ENCODE data around the gene IFNGR2. TPM values are rescaled to one million over a fixed set of nuclear protein-coding genes. Genes with fewer than 3 reads are reported as not detected.
"Not testable (repeated sequence)": the region's sequence is repeated elsewhere in the genome, so short reads cannot be mapped to it uniquely, and the experiment has no call there.

Gene IFNGR2
- total RNA-seq, 1 experiment from 2014 or later = 44.1 TPM

- no peak overlapping the region for H3K56ac ChIP-seq (ENCODE audit: insufficient read length, low read depth, low read length)
- H3K4me2 ChIP-seq (ENCODE audit: insufficient read depth, insufficient read length, low read length) = no peak overlapping the region
- H2AFZ ChIP-seq (ENCODE audit: low read length) = no peak overlapping the region
- H3K14ac ChIP-seq (ENCODE audit: insufficient read depth, low read length) = no peak overlapping the region
- H4K8ac ChIP-seq (replicated peaks; ENCODE audit: insufficient read length, low read depth, low read length) = no peak overlapping the region
- Mint-ChIP-seq H3K27ac (peak overlapping the region in 2 of 3 experiments; percentile 75 to 80; a peak in 3 of 7 replicates), H3K36me3 (ENCODE audit: insufficient read depth in 1 of 3, low read depth in 3 of 3) (peaks cover 5 to 35% (median 30%) of the 10 kb centered on the region in 3 experiments; a peak in 6 of 7 replicates), H3K27me3 (ENCODE audit: low read depth) (no peaks in the 10 kb centered on the region), H3K4me1 (peaks cover 20 to 25% of the 10 kb centered on the region in 2 experiments), H3K4me3 (no peak overlapping the region), H3K9me3 (no peaks in the 10 kb centered on the region)
- H3K27me3 ChIP-seq (ENCODE audit: insufficient read depth, low read length) = no peaks in the 10 kb centered on the region
- no peak overlapping the region for H2BK12ac ChIP-seq (ENCODE audit: insufficient read length, low read depth, low read length)
- no peaks in the 10 kb centered on the region for H3K23me2 ChIP-seq (ENCODE audit: insufficient read length, low read depth, low read length, poor library complexity, severe bottlenecking)
- H3K9me3 ChIP-seq (ENCODE audit: control insufficient read depth, low read depth, low read length) = no peaks in the 10 kb centered on the region
- H2AK5ac ChIP-seq (ENCODE audit: insufficient read length, low read length) = no peak overlapping the region
- H4K91ac ChIP-seq (ENCODE audit: insufficient read length, low read depth, low read length) = no peak overlapping the region
- no CpG with 5 or more reads among the region's 8 CpGs for WGBS (ENCODE audit: extremely low coverage, insufficient read length, low lambda C conversion rate)
- no peak overlapping the region for H2BK15ac ChIP-seq (ENCODE audit: low read depth, low read length)
- H3K79me2 ChIP-seq (ENCODE audit: insufficient read depth, low read length) = peaks cover 5% of the 10 kb centered on the region; the same call in 1 of the 2 replicates
- no peak for TF ChIP-seq CTCF (conservative IDR thresholded peaks at IDR 0.05)
- H3K23ac ChIP-seq (ENCODE audit: insufficient read length, low read depth, low read length) = no peak overlapping the region
- H3T11ph ChIP-seq (ENCODE audit: low read length) = no peak overlapping the region
- H4K5ac ChIP-seq (ENCODE audit: insufficient read length, low read depth, low read length) = no peak overlapping the region
- no peak overlapping the region for H3K27ac ChIP-seq (ENCODE audit: insufficient read length, low read depth, low read length)
- no peak overlapping the region for H2BK5ac ChIP-seq (ENCODE audit: insufficient read length, low read length)
- no peak for DNase-seq
- H3K79me1 ChIP-seq (ENCODE audit: insufficient read depth, low read depth, low read length, poor library complexity, severe bottlenecking) = peaks cover 5% of the 10 kb centered on the region
- H3K18ac ChIP-seq (ENCODE audit: insufficient read length, low read depth, low read length) = no peak overlapping the region
- H3K9ac ChIP-seq (ENCODE audit: extremely low read depth, insufficient read length, low read length) = no peak overlapping the region
- H4K20me1 ChIP-seq (ENCODE audit: control insufficient read depth, insufficient read depth, insufficient read length) = no peaks in the 10 kb centered on the region
- no peak overlapping the region for H2BK120ac ChIP-seq (ENCODE audit: low read depth, low read length, poor library complexity, severe bottlenecking)
- no peak overlapping the region for H2BK20ac ChIP-seq (ENCODE audit: low read depth, low read length, poor library complexity, severe bottlenecking)
- H3K4ac ChIP-seq (ENCODE audit: low read depth, low read length) = no peak overlapping the region
- peaks cover 8% of the 10 kb centered on the region; the same call in 1 of the 2 replicates for H3K4me1 ChIP-seq (ENCODE audit: insufficient read depth, low read length)
These were observed 8.8 kb downstream of the IFNGR2 start for GRCh38 chr21:33411949-33412430.

DNA sequence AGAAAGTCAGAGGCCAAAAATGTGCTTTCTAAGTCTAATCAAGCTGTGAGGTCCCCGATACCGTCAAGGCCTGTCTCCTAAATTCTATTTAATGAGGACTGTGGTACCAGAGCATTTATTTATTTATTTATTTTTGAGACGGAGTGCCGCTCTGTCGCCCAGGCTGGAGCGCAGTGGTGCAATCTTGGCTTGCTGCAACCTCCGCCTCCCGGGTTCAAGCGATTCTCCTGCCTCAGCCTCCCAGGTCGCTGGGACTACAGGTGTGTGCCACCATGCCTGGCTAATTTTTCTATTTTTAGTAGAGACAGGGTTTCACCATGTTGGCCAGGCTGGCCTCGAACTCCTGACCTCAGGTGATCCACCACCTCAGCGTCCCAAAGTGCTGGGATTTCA lies 9.2 kb downstream of the IFNGR2 start:
- not testable (repeated sequence) for H3K79me2 ChIP-seq (ENCODE audit: insufficient read depth, low read length); H3K56ac ChIP-seq (ENCODE audit: insufficient read length, low read depth, low read length); H2BK5ac ChIP-seq (ENCODE audit: insufficient read length, low read length); H3K27me3 ChIP-seq (ENCODE audit: insufficient read depth, low read length); H3K79me1 ChIP-seq (ENCODE audit: insufficient read depth, low read depth, low read length, poor library complexity, severe bottlenecking); H3K23me2 ChIP-seq (ENCODE audit: insufficient read length, low read depth, low read length, poor library complexity, severe bottlenecking); H3K9me3 ChIP-seq (ENCODE audit: control insufficient read depth, low read depth, low read length); H3K27ac ChIP-seq (ENCODE audit: insufficient read length, low read depth, low read length); H3K4me3 Mint-ChIP-seq; H3K23ac ChIP-seq (ENCODE audit: insufficient read length, low read depth, low read length); H4K20me1 ChIP-seq (ENCODE audit: control insufficient read depth, insufficient read depth, insufficient read length); H3T11ph ChIP-seq (ENCODE audit: low read length); H2AK5ac ChIP-seq (ENCODE audit: insufficient read length, low read length); H2BK12ac ChIP-seq (ENCODE audit: insufficient read length, low read depth, low read length); H3K14ac ChIP-seq (ENCODE audit: insufficient read depth, low read length); H3K27me3 Mint-ChIP-seq (ENCODE audit: low read depth); H2BK120ac ChIP-seq (ENCODE audit: low read depth, low read length, poor library complexity, severe bottlenecking); H2AFZ ChIP-seq (ENCODE audit: low read length); H4K91ac ChIP-seq (ENCODE audit: insufficient read length, low read depth, low read length); H3K4ac ChIP-seq (ENCODE audit: low read depth, low read length); H4K8ac ChIP-seq (replicated peaks; ENCODE audit: insufficient read length, low read depth, low read length); H4K5ac ChIP-seq (ENCODE audit: insufficient read length, low read depth, low read length); H3K9ac ChIP-seq (ENCODE audit: extremely low read depth, insufficient read length, low read length); H3K4me1 ChIP-seq (ENCODE audit: insufficient read depth, low read length); H3K4me2 ChIP-seq (ENCODE audit: insufficient read depth, insufficient read length, low read length); H2BK15ac ChIP-seq (ENCODE audit: low read depth, low read length); H3K9me3 Mint-ChIP-seq; H2BK20ac ChIP-seq (ENCODE audit: low read depth, low read length, poor library complexity, severe bottlenecking); DNase-seq; H3K18ac ChIP-seq (ENCODE audit: insufficient read length, low read depth, low read length)
- peak overlapping the region in 2 of 3 experiments; percentile 5 to 85; a peak in 1 of 7 replicates for H3K27ac Mint-ChIP-seq
- peaks cover 5 to 38% (median 34%) of the 10 kb centered on the region in 3 experiments; a peak in 6 of 7 replicates for H3K36me3 Mint-ChIP-seq (ENCODE audit: insufficient read depth in 1 of 3, low read depth in 3 of 3)
- peaks cover 20 to 25% of the 10 kb centered on the region in 2 experiments for H3K4me1 Mint-ChIP-seq
- WGBS (ENCODE audit: extremely low coverage, insufficient read length, low lambda C conversion rate) = no CpG with 5 or more reads among the region's 12 CpGs
